GM21367 (cell line): Measurements from ENCODE around the gene GPRC6A.
"Not testable (repeated sequence)": the region's sequence is repeated elsewhere in the genome, so short reads cannot be mapped to it uniquely, and the experiment has no call there.

ENCODE experiments used
- ATAC-seq: cut with Tn5 transposase; IDR thresholded peaks from one replicate; pipeline ENCODE4 v1.9.1; 2021; ENCODE audit not compliant: unreplicated experiment

The GPRC6A gene, protein sequence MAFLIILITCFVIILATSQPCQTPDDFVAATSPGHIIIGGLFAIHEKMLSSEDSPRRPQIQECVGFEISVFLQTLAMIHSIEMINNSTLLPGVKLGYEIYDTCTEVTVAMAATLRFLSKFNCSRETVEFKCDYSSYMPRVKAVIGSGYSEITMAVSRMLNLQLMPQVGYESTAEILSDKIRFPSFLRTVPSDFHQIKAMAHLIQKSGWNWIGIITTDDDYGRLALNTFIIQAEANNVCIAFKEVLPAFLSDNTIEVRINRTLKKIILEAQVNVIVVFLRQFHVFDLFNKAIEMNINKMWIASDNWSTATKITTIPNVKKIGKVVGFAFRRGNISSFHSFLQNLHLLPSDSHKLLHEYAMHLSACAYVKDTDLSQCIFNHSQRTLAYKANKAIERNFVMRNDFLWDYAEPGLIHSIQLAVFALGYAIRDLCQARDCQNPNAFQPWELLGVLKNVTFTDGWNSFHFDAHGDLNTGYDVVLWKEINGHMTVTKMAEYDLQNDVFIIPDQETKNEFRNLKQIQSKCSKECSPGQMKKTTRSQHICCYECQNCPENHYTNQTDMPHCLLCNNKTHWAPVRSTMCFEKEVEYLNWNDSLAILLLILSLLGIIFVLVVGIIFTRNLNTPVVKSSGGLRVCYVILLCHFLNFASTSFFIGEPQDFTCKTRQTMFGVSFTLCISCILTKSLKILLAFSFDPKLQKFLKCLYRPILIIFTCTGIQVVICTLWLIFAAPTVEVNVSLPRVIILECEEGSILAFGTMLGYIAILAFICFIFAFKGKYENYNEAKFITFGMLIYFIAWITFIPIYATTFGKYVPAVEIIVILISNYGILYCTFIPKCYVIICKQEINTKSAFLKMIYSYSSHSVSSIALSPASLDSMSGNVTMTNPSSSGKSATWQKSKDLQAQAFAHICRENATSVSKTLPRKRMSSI

GRCh38 chr6:116828983-116829382 is at the start of gene GPRC6A:
TSS of gene GPRC6A (minus strand) at chr6:116829083. CDS start at chr6:116829013, 70 bp downstream.
- ATAC-seq = no peak

- no peak for ATAC-seq
These were observed 48.9 kb upstream of the GPRC6A start for GRCh38 chr6:116877743-116878142.

DNA sequence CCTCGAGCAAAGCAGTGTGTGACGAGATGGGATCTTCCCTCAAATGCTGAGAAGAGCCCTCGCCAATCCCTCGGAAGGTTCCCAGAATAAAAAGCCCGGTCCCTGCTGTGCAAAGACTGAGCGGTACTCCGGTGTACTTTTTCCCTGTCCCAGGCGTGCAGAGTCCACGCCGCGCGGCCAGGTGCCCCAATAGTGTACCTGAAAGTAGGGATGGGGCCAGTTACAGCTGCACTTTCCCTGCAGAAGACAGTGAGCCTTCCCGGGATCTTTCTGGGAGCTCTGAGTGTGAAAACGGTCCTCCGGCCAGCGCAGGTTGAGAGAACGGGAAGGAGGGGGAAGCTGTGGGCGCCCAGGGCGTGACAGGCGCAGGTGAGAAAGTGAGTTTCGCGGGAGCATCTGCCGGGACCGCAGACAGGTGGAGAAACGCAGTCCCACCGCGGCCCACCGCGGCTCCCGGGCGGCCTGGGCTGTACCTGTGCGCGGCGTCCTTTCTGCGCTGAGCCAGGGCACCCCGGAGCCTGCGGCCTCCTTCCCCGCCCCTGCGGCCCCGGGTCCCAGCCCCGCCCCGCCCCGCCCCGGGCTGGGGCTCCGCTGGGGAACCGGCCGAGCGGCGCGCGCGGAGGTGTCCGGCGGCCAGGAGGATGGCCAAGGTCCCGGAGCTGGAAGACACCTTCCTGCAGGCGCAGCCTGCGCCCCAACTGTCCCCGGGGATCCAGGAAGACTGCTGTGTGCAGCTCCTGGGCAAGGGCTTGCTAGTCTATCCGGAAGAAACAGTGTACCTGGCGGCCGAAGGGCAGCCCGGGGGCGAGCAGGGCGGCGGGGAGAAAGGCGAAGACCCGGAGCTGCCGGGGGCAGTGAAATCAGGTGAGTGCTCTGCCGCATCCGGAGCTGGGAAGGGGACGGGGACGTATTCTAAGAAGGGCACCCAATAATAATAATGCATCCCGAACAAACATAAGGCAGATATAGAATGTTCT is 48.0 kb upstream of the GPRC6A start, which contains the start of gene RFX6:
TSS of gene RFX6 (plus strand) at position 608 of the 977 bp plus-strand sequence. CDS start at position 642, 34 bp downstream.
- ATAC-seq = no peak

DNA sequence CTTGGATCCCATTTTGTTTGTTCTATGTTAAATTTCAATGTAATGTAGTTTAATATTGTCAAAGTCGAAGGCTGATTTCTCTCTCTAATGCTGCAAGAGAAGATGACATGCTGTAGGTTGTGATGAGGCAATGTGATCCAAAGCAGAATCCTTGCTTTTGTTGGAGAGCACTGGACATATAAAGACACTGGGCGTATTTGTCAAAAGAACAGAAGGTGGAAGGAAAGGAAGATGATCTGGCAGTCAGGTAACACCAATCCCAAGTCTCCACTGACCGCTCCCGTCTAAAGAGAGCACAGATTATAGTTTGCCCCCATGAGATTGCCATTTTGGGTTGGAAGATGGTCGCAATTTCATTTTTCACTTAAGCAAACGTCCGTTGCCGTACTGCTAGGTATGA is 47.2 kb upstream of the GPRC6A start:
- no peak for ATAC-seq

GRCh38 chr6:116872771-116873170 is 43.9 kb upstream of the GPRC6A start:
- ATAC-seq = no peak

DNA sequence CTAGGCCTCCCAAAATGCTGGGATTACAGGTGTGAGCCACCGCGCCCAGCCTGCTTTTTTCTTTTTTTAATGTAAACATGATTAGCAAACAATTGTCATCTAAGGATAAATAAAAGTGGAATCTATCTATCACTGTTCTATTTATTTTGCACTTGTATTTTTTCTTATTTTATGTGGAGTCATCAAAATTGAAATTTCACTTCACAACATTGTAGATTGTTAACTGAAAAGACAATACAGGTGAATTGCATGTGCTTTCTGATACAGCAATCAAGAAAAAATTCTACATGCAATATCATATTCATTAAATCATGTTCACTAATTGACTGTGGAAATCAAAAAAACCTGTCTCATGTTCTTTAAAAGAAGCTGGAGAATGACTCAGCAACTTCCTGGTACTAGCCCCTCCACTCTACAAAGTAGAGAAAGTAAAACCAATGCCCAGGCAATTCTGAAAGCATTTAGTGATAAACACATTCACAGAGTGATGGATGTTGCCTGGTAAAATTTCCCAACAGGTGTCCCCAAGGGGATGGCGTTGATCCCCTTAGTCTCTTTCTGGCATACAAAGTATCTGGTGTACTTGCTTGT is 37.5 kb upstream of the GPRC6A start:
- ATAC-seq = peak; percentile 59

- no peak for ATAC-seq
These were observed 30.4 kb upstream of the GPRC6A start for GRCh38 chr6:116859264-116859663.

GRCh38 chr6:116858060-116858459 is 29.2 kb upstream of the GPRC6A start:
- no peak for ATAC-seq

GRCh38 chr6:116847227-116847626 is 18.3 kb upstream of the GPRC6A start:
- ATAC-seq = no peak

GRCh38 chr6:116842459-116842858 is 13.6 kb upstream of the GPRC6A start:
- no peak for ATAC-seq

DNA sequence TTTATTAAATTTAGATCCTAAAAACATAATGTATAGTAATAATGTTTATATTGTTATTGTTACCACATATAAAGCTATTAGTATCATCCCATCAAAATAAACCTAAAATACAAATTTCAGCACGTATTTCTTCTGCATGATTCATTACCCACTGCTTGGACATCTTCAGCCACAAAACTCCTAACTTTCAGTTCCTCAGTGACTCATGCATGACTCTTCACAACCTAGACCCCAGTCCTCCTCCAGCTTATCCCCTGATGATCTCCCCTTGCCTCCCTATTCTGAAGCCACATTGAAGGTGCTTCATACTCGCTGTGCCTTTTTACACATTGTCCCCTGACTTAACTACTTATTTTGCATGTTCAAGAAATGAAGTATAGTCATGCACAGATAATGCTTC is 11.2 kb upstream of the GPRC6A start:
- no peak for ATAC-seq

DNA sequence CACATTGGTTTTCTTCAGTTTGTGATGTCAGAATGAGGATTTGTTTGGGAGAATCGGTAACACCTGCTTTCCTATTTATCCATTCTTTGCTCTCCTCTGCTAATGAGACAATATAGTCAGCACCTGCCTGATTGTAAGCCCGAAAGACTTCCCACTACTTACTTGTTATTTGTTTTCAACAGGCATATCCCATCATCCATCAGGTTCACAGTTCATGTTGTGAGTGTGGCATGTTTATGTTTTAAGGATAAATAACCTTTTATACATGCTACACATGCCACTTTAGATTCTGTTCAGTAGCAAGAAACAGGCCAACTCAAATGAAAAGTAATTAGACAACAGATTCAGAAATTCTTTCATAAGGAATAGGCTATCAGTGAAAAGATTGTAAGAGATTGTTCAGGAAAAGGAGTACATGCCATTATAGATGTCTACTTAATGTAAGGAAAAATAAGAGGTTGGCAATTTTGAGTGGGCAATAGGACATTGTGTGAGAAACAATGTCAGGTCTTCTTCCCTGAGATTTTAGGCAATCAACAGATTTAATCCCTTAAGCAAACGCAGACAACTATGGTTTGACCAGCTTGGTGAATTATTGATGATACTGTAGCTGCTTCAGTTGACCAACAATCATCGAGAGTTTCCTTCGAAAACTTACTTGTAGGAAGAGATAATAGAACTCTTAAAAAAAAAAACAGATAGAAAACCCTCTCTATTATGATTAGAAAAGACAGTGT is 7.9 kb upstream of the GPRC6A start:
- ATAC-seq = no peak

GRCh38 chr6:116834526-116834925 is 5.6 kb upstream of the GPRC6A start:
- ATAC-seq = not testable (repeated sequence)

DNA sequence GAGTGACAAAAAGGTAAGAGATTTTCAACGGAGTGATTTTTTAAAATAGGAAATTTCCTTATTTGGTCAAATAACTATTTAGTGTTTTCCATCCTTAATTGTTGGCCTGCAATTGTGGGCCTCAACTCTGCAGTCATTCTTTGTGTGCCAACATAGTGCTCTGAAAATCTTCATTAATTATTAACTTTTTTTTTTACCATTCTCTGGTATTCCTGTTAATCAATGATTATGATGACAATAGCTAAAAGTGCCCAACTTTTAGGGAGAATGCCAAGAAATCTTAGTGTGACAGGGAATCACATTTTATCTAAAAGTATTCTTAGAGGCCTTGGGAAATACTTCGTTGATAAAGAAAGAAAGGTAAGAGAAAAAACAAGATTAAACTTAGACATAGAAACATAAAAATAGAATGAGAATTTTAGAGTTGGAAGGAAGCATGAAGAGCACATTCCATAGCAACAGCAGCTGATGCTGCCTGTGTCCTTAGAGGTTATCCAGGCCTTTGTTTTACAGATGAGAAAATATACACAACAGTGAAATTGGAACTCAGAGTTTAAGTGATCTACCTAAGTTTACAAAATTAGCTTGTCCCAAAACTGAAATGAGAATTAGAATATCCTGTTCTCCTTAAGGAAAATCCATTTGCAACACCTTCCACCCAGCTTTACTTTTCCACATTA is 1.2 kb downstream of the GPRC6A start:
- ATAC-seq = no peak

DNA sequence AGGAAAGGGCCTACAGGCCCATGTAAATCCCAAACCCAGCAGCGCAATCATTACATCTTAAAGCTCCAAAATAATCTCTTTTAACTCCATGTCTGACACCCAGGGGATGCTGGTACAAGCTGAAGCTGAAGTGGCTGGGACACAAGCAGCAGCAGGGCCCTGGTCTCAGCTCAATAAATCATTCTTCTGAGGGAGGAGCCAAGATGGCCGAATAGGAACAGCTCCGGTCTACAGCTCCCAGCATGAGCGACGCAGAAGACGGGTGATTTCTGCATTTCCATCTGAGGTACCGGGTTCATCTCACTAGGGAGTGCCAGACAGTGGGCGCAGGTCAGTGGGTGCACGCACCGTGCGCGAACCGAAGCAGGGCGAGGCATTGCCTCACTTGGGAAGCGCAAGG is 12.5 kb downstream of the GPRC6A start:
- ATAC-seq = not testable (repeated sequence)

- ATAC-seq = no peak
These were observed 16.7 kb downstream of the GPRC6A start for GRCh38 chr6:116812051-116812650.

DNA sequence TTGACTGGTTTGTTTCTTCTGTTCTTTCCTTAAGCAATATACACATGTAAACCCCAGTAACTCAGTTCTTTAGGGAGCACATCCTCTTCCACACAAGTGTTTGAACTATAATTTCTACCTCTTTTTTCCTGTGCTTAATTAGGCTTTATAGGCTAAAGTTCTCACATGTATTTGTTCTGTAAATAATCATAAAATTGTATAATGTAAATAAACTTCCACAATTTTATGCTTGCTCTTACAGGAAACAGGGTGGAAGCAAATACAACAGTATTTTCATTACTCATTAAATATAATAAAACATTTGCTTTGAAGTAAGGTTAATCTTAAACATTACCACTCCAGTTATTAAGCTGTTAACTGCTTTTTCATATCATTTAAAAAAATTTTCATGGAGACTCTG is 26.9 kb downstream of the GPRC6A start:
- ATAC-seq = no peak

GRCh38 chr6:116799945-116800344 is 28.9 kb downstream of the GPRC6A start:
- no peak for ATAC-seq

DNA sequence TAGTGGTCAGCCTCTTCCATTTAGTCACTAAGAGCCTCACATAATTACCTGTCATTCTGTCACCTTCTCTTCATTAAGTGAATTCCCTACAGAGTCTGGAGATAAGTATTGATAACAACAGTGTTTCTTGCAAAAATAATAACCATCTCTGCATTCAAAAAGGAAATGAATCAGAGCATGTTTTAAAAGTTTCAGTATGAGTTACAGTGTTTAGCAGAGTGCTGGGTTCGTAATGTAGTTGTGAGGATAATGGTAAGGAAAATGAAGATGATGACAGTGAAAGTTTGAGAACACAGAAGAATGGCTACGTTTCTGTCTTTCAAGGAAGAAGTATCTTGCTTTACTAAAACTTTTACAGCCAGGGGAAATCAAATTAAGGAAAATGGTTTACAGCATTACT is 31.3 kb downstream of the GPRC6A start:
- no peak for ATAC-seq
